Keratinocyte (primary cell): ENCODE data around the gene ARHGAP1. TPM values are rescaled to one million over a fixed set of nuclear protein-coding genes. Genes with fewer than 3 reads are reported as not detected.

ENCODE experiments used
- DNase-seq: peaks from one replicate; pipeline ENCODE4 v3.0.0-alpha.2; 2011; ENCODE audit warnings: low read depth, missing footprints, low spot score
- FAIRE-seq: peaks from 2 replicates; lab custom pipeline; 2011; peaks lifted over from hg19 to GRCh38; lab: Jason Lieb, UNC
- H2AFZ ChIP-seq: 2 replicates; pipeline ENCODE4 v1.6.0; 2012; ENCODE audit warnings: low read length, control low read depth, inconsistent platforms; ENCODE audit not compliant: control insufficient read depth
- H3K27ac ChIP-seq: 2 replicates; pipeline ENCODE4 v1.5.1; 2011; ENCODE audit warnings: low read length; ENCODE audit not compliant: control insufficient read depth, insufficient read depth
- H3K27me3 ChIP-seq: 3 replicates; pipeline ENCODE4 v1.6.0; 2011; ENCODE audit warnings: low read length; ENCODE audit not compliant: control insufficient read depth, insufficient read depth; ENCODE audit errors: extremely low read depth
- H3K36me3 ChIP-seq, 2 experiments: 2 replicates in 1 of 2; 3 replicates in 1 of 2; pipeline ENCODE4 v1.5.1; 2011; ENCODE audit warnings: low read length in 2 of 2, mild to moderate bottlenecking in 1 of 2; ENCODE audit not compliant: control insufficient read depth in 2 of 2, insufficient read depth in 2 of 2; ENCODE audit errors: extremely low read depth in 1 of 2
- H3K4me1 ChIP-seq: 3 replicates; pipeline ENCODE4 v1.5.1; 2011; ENCODE audit warnings: low read length; ENCODE audit not compliant: control insufficient read depth, insufficient read depth; ENCODE audit errors: extremely low read depth
- H3K4me2 ChIP-seq: 3 replicates; pipeline ENCODE4 v1.6.0; 2011; ENCODE audit warnings: low read depth, low read length; ENCODE audit not compliant: control insufficient read depth, insufficient read depth; ENCODE audit errors: extremely low read depth
- H3K4me3 ChIP-seq, 3 experiments: fragments of 200-600 bp in 1 of 3; sonication (generic) in 1 of 3; 2 replicates in 2 of 3; 3 replicates in 1 of 3; pipeline ENCODE4 v1.5.1; 2011 to 2016; ENCODE audit warnings: low read length in 3 of 3, mild to moderate bottlenecking in 3 of 3, control low read depth in 2 of 3, inconsistent platforms in 1 of 3, low read depth in 1 of 3, mixed read lengths in 1 of 3, mixed run types in 1 of 3, moderate library complexity in 1 of 3; ENCODE audit not compliant: control insufficient read depth in 2 of 3, insufficient read depth in 2 of 3; ENCODE audit errors: extremely low read depth in 1 of 3
- H3K79me2 ChIP-seq: 2 replicates; pipeline ENCODE4 v1.6.0; 2012; ENCODE audit warnings: low read length; ENCODE audit not compliant: control insufficient read depth, insufficient read depth
- H3K9ac ChIP-seq: 3 replicates; pipeline ENCODE4 v1.6.0; 2011; ENCODE audit warnings: low read length; ENCODE audit not compliant: control insufficient read depth, insufficient read depth; ENCODE audit errors: extremely low read depth
- H3K9me1 ChIP-seq: 3 replicates; pipeline ENCODE4 v1.6.0; 2011; ENCODE audit warnings: low read length; ENCODE audit not compliant: control insufficient read depth, insufficient read depth; ENCODE audit errors: extremely low read depth
- H3K9me3 ChIP-seq: 2 replicates; pipeline ENCODE4 v1.5.1; 2012; ENCODE audit warnings: low read depth, low read length; ENCODE audit not compliant: control insufficient read depth
- H4K20me1 ChIP-seq: 3 replicates; pipeline ENCODE4 v1.6.0; 2011; ENCODE audit warnings: low read length; ENCODE audit not compliant: control insufficient read depth, insufficient read depth; ENCODE audit errors: extremely low read depth
- EZH2 ChIP-seq: IDR thresholded peaks from one replicate; pipeline ENCODE4 v1.6.1; 2012; ENCODE audit warnings: inconsistent platforms, mild to moderate bottlenecking, low read length, moderate library complexity
- dilution Hi-C: fragments of 300-500 bp; cut with MboI; formaldehyde crosslinking; loops from one replicate; pipeline ENCODE4 v1.7.0; 2020; ENCODE audit warnings: low sequenced_read_pairs; ENCODE audit not compliant: extremely low pct_ligation_motif_present
- polyA plus RNA-seq, 5 experiments: library from polyadenylated mRNA; depleted of rRNA in 3 of 5; stranded (reverse) in 3 of 5; stranded (forward) in 1 of 5; unstranded in 1 of 5; fragments of >200 nt; gene quantifications; 1 replicate in 1 of 5; 2 replicates in 3 of 5; 3 replicates in 1 of 5; pipeline versions ENCODE4 v1.2.1 to v1.2.3, GENCODE V29; 2011 to 2012; ENCODE audit warnings: missing spikeins in 2 of 5, low read depth in 1 of 5, low replicate concordance in 1 of 5
- TF ChIP-seq, protein P1 (sequence below), 3 experiments: IDR thresholded peaks in 1 of 3; conservative IDR thresholded peaks in 1 of 3; optimal IDR thresholded peaks in 1 of 3; 2 replicates in 2 of 3; 3 replicates in 1 of 3; pipeline versions ENCODE3 to v1.5.1; 2011; ENCODE audit warnings: low read length in 3 of 3, mild to moderate bottlenecking in 3 of 3, moderate library complexity in 2 of 3, control low read depth in 1 of 3, inconsistent platforms in 1 of 3; ENCODE audit not compliant: insufficient read depth in 2 of 3; ENCODE audit errors: extremely low read depth in 1 of 3

Gene ARHGAP1
- polyA plus RNA-seq, 1 donor (not counting 4 experiments of a cell fraction or from before 2014, with no cell fraction given), result 19.5 TPM

DNA sequence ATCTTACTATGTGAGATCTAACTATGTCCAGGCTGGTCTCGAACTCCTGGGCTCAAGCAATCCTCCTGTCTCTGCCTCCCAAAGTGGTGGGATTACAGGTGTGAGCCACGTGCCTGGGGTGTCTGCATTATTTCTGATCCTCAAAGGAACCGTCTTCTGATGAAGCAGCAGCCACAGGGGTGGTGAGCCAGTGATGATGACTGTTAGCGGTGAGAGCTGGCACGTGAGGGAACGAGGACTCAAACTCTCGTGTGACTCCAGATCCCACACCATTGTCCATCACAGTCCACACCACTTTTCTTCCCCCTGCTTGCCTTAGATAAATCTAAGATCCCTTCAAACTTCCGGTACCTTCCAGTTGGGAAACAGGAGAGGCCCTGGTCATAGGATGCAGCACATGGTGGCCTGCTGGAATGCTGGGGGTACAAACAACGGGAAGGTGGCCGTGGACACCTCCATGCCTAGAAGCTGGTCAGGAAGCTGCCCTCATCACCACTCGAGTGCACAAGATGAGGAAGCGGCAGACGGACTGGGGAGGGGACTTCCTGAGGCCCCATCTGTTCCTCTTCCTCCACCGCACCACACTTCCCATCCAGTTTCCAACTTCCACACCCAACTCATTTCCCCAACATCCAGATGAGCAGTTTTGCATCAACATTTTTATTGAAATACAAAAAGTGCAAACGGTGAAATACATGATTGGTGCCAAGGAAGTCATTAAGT, 23.8 kb downstream of the ARHGAP1 start:
- H3K27ac ChIP-seq, result peak overlapping the region; percentile 79
- dilution Hi-C loops, result no loop called here

DNA sequence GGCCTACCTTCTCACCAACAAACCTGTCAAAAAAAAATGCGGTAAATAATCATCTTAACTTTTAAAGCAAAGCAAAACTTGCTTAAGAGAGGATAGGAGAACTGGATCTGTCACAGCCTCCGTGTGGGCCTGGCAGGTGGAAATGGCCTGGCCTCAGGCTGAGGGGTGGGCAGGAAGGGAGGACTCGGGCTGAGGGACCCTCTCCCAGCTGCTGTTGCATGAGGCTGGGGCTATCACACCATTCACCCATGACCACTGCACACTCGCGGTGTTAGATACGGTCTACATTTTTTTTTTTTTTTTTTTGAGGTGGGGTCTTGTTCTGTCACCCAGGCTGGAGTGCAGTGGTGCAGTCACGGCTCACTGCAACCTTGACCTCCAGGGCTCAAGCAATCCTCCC, 24.5 kb downstream of the ARHGAP1 start:
- Histone ChIP-seq H3K9ac (peak overlapping the region; percentile 67), H3K36me3 (peaks cover 31 to 39% of the 10 kb centered on the region in 2 experiments), H3K79me2 (no peaks in the 10 kb centered on the region)

More for the DNA sequence above, 23.8 kb downstream of the ARHGAP1 start:
- Histone ChIP-seq H3K4me1 (peaks cover 20% of the 10 kb centered on the region), H3K79me2 (no peaks in the 10 kb centered on the region), H3K9me3 (no peaks in the 10 kb centered on the region), H3K36me3 (peaks cover 29 to 42% of the 10 kb centered on the region in 2 experiments), H2AFZ (no peak overlapping the region), H3K4me2 (no peak overlapping the region), H3K27me3 (no peaks in the 10 kb centered on the region), H3K9me1 (no peaks in the 10 kb centered on the region), H3K4me3 (no peak overlapping the region), H4K20me1 (no peaks in the 10 kb centered on the region), H3K9ac (no peak overlapping the region)
- DNase-seq (no peak), FAIRE-seq (no peak)
- TF ChIP-seq EZH2, result no peak
- TF ChIP-seq, protein P1, sequence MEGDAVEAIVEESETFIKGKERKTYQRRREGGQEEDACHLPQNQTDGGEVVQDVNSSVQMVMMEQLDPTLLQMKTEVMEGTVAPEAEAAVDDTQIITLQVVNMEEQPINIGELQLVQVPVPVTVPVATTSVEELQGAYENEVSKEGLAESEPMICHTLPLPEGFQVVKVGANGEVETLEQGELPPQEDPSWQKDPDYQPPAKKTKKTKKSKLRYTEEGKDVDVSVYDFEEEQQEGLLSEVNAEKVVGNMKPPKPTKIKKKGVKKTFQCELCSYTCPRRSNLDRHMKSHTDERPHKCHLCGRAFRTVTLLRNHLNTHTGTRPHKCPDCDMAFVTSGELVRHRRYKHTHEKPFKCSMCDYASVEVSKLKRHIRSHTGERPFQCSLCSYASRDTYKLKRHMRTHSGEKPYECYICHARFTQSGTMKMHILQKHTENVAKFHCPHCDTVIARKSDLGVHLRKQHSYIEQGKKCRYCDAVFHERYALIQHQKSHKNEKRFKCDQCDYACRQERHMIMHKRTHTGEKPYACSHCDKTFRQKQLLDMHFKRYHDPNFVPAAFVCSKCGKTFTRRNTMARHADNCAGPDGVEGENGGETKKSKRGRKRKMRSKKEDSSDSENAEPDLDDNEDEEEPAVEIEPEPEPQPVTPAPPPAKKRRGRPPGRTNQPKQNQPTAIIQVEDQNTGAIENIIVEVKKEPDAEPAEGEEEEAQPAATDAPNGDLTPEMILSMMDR (optimal IDR thresholded peaks at IDR 0.05 in 1 of 3, IDR thresholded peaks at IDR 0.05 in 1 of 3, conservative IDR thresholded peaks at IDR 0.05 in 1 of 3; ENCODE audit: extremely low read depth in 1 of 3, insufficient read depth in 2 of 3, low read length in 3 of 3), result no peak

More for the DNA sequence above, 24.5 kb downstream of the ARHGAP1 start:
- FAIRE-seq, result no peak
- peaks cover 20% of the 10 kb centered on the region for H3K4me1 ChIP-seq
- DNase-seq, result no peak
- H3K4me3 ChIP-seq, result no peak overlapping the region
- H3K9me3 ChIP-seq, result no peaks in the 10 kb centered on the region
- no peaks in the 10 kb centered on the region for H4K20me1 ChIP-seq
- peak overlapping the region; percentile 79 for H3K27ac ChIP-seq
- no peak for TF ChIP-seq EZH2
- TF ChIP-seq, protein P1 (optimal IDR thresholded peaks at IDR 0.05 in 1 of 3, IDR thresholded peaks at IDR 0.05 in 1 of 3, conservative IDR thresholded peaks at IDR 0.05 in 1 of 3; ENCODE audit: extremely low read depth in 1 of 3, insufficient read depth in 2 of 3, low read length in 3 of 3), result no peak
- H2AFZ ChIP-seq, result no peak overlapping the region
- H3K9me1 ChIP-seq, result no peaks in the 10 kb centered on the region
- H3K27me3 ChIP-seq, result no peaks in the 10 kb centered on the region
- peak overlapping the region; percentile 30 for H3K4me2 ChIP-seq
- dilution Hi-C loops, result no loop called here
